NB4 (cell line): ENCODE results near the gene TPM3.

Source experiments
- TF ChIP-seq, protein P1 (sequence below): IDR thresholded peaks from one replicate; pipeline ENCODE4 v1.5.1; 2012; ENCODE audit warnings: low read depth, low read length
- TF ChIP-seq, protein P2 (sequence below): IDR thresholded peaks from 2 replicates; pipeline ENCODE4 v1.6.1; 2011; ENCODE audit warnings: low read depth, low read length

DNA sequence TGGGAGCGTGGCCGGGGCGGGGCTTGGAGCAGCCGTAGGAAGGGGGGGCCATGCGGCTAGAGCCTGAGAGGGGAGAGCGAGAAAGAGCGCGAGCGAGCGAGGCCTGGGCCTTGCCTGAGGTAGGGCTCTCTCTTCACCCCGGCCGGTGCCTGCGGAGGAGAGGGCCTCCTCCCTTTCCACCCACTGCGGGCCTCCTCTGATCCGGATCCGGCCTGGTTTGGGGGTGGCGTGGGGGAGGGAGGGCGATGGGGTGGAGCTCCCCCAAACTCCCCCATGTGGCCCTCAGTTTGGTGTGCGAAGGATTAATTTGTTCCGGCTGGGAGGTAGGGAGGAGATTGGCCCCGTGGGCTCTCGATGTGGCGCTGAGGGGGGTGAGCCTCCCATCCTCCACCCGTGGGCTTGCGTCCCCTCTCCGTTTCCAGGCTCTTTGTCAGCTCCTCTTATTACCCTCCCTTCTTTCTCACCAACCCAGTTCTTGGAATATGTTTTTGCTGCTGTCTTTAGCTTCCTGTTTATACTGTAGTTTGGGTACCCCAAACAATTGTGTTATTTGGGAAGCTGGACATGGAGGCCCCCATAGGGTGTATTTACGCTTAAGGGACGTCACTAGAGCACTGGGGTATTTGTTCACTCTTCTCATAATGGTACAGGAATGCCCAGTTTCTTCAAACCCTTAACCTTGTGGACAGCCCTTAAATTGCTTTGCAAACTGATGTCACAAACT, 29.5 kb upstream of the TPM3 start:
- TF ChIP-seq, protein P1, sequence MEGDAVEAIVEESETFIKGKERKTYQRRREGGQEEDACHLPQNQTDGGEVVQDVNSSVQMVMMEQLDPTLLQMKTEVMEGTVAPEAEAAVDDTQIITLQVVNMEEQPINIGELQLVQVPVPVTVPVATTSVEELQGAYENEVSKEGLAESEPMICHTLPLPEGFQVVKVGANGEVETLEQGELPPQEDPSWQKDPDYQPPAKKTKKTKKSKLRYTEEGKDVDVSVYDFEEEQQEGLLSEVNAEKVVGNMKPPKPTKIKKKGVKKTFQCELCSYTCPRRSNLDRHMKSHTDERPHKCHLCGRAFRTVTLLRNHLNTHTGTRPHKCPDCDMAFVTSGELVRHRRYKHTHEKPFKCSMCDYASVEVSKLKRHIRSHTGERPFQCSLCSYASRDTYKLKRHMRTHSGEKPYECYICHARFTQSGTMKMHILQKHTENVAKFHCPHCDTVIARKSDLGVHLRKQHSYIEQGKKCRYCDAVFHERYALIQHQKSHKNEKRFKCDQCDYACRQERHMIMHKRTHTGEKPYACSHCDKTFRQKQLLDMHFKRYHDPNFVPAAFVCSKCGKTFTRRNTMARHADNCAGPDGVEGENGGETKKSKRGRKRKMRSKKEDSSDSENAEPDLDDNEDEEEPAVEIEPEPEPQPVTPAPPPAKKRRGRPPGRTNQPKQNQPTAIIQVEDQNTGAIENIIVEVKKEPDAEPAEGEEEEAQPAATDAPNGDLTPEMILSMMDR, result no peak
- TF ChIP-seq, protein P2, sequence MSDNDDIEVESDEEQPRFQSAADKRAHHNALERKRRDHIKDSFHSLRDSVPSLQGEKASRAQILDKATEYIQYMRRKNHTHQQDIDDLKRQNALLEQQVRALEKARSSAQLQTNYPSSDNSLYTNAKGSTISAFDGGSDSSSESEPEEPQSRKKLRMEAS, result no peak
